OCI-LY3 (cell line): ENCODE data around the gene RSBN1.

Source experiments
- EZH2phosphoT487 ChIP-seq: fragments of 200-600 bp; shearing (Covaris generic); IDR thresholded peaks from 2 replicates; pipeline ENCODE4 v1.6.1; 2018; ENCODE audit warnings: antibody characterized with exemption, mixed run types, low read depth
- TF ChIP-seq, protein P1 (sequence below): fragments of 200-600, 300-600 bp; sonication (generic); IDR thresholded peaks from 2 replicates; pipeline ENCODE4 v1.5.1; 2014; ENCODE audit warnings: antibody characterized with exemption, low read length, low read depth

DNA sequence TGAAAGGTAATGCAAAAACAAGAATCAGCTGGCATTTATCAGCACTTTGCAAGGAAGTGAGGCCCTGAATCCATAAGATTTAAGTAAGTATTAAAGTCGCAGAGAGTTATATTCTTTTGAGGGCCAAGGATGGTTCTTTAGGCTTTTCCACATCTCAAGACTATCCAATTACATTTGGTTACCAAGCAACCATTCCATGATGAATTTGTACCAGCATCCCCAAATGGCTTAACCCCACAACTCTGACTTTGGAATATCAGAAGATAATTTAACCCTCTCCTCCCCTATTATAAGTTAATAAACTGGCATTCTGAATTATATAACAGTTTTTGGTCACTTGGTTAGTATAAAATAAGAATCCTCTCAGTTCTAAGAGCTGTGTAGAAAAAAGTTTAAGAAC is 55.8 kb downstream of the RSBN1 start:
- TF ChIP-seq, protein P1, sequence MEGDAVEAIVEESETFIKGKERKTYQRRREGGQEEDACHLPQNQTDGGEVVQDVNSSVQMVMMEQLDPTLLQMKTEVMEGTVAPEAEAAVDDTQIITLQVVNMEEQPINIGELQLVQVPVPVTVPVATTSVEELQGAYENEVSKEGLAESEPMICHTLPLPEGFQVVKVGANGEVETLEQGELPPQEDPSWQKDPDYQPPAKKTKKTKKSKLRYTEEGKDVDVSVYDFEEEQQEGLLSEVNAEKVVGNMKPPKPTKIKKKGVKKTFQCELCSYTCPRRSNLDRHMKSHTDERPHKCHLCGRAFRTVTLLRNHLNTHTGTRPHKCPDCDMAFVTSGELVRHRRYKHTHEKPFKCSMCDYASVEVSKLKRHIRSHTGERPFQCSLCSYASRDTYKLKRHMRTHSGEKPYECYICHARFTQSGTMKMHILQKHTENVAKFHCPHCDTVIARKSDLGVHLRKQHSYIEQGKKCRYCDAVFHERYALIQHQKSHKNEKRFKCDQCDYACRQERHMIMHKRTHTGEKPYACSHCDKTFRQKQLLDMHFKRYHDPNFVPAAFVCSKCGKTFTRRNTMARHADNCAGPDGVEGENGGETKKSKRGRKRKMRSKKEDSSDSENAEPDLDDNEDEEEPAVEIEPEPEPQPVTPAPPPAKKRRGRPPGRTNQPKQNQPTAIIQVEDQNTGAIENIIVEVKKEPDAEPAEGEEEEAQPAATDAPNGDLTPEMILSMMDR: no peak
- TF ChIP-seq EZH2phosphoT487: no peak
